Measurements from ENCODE around the gene NUDT1.

NUDT1 gene

GRCh38 chr7:2241580-2242540, at the start of gene NUDT1, which contains the start of gene MRM2:
Gene NUDT1, plus strand, starts transcription at chr7:2242226. Its CDS starts 2,349 bp downstream, at chr7:2244575.
Gene MRM2, minus strand, starts transcription at chr7:2242205. Its CDS starts 36 bp downstream, at chr7:2242169.
- DNase-seq: peak; percentile 90

- DNase-seq: no peak
Observed at GRCh38 chr7:2192831-2193534, 49.0 kb upstream of the NUDT1 start.

GRCh38 chr7:2193575-2194305, 48.3 kb upstream of the NUDT1 start:
- no peak for DNase-seq

DNA sequence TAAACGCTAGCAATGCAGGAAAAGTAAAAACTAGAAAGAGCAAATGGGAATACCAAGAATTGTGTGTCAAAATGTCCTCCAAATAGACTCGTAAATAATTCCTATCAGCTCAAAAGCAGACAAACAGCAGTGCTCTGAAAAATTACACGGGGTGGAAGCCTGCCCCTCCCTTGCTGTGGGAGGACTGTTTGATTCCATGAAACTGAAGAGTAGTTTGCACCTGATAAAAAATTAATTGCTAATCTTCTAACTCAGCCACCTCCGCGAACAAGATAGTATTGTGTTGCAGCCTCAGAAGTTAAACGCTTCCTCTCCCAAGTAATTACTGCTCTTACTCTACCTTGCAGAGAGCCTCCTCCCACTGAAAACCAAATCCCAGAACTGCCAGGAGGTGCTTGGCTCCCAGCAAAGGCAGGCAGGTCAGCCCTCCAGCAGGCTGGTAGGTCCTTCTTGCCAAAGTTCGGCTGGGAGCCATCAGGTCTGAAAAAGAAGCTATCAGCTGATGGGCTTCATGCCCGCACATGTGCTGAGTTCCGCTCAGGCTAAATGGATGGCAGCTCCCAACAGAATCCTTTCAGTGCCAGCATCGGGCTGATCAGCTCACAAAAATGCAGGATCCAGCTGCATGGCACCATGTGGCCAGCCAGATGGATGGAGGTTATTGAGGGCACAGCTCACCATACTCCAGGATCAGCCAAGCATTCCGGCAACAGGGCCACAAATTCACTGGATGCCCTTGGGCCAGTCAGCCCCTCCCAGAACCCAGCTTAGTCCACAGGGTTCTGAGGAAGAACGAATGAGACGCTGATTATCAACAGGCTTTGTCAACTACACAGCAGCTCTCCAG, 46.4 kb upstream of the NUDT1 start:
- DNase-seq: no peak

DNA sequence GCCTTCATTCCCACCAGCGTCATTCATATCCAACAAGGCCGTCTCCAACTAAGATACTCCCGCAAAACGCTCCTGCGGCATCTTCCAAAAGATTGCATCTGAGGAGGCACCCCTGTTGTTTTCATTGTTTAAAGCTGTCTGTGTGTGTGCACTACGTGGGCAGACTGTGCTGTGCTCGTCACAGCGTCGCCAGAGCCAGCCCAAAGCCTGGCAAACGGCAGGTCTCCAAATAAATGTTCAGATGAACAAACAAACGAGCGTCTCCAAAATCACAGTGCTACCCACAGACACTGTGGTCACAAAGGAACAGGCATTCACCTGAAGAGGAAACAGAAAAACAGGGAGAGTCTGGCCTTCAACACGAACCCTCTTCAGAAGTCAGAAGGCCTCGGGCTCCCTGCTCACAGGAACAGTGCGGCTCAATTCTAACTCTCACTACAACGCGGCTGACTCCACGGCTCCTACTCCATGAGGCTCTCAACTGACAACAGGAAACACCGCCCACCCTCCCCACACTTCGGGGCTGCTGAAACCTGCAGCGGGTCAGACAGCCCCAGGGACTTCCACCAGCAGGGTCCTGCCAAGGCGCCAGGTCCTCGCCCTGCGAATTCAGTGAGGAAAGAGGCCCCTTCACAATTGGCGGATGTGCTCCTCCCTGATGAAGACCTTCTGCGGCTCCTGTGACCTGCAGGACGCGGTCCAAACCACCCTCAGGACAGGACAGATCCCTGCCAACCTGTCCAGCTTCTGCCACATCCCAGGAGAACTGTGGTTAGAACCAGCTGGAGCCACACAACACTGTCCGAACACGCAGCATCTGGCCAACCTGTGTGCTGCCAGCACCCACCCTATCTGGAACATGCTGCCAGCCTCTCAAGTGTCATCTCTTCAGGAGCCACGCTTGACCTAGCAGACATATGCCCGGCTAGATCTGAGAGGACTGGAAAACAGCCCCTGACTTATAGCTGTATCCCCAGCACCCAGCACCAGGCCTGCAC, 45.3 kb upstream of the NUDT1 start:
- no peak for DNase-seq

GRCh38 chr7:2197436-2198155, 44.4 kb upstream of the NUDT1 start:
- no peak for DNase-seq

GRCh38 chr7:2198206-2198605, 43.8 kb upstream of the NUDT1 start:
- no peak for DNase-seq

DNA sequence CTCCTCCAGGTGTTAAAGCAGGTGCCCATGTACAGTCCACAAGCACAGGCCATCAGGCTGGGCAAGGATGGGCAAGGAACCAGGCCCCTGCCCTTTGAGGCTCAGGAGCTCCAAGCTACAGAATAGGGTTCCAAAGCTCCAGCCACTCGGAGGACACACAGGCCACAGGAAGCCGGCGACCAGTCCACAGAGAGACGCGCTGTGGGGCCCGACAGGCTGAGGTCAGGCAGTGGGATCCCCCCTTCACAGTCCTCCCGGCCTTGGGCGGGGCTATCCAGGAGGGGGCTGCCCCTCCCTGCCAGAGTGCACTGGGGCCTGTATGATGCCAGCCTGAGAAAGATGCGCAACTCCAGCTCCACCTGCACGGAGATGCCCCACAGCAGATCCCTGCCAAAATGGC, 43.3 kb upstream of the NUDT1 start:
- no peak for DNase-seq

GRCh38 chr7:2199528-2199927, 42.5 kb upstream of the NUDT1 start:
- DNase-seq: no peak

DNA sequence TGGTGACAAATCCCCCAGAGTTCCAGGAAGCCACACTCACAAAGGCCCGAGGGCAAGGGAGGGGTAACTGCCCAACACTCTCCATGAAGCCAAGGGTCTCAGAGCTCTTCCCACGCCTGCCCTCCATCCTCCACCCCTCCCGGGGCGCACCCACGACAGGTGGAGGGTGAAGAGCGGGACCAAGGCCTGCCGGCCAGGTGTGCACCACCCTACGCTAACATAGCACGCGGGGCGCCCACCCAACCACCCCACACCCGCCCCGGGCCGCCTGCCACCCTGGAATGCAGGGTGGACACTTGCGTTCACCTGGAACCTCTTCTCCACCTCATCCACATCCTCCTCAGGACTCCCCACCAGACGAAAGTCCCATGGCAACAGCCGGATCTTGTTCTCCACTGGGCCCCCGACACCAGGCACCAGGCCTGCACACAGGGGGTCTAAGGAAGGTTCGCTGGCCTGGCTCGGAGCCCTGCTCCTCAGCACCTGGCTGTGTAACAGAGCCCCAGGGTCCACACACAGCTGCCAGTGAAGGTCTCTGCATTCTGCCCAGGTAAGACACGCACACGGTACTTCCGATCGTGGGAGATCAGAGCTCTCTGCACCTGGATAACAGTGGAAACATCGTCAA, 42.0 kb upstream of the NUDT1 start:
- DNase-seq: no peak

DNA sequence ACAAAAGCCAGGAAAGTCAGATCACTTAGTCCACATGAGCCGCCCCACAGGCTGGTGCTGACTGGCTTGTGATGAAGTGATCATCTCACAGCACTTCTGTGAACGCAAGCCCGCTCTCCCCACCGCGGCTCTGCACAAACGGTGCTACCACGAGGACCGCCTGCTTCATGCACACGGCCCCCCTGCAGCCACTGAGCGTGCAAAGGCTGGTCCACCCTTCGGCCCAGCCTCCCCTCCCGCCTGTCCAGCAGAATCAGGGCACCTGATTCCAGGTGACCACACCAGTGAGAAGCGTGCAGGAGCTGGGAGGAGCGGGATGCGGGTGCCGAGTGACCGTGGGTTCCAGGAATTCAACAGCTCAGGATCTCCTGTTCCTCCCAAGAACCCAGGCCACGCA, 41.4 kb upstream of the NUDT1 start:
- DNase-seq: no peak

- no peak for DNase-seq
Observed at GRCh38 chr7:2201128-2201527, 40.9 kb upstream of the NUDT1 start.

DNA sequence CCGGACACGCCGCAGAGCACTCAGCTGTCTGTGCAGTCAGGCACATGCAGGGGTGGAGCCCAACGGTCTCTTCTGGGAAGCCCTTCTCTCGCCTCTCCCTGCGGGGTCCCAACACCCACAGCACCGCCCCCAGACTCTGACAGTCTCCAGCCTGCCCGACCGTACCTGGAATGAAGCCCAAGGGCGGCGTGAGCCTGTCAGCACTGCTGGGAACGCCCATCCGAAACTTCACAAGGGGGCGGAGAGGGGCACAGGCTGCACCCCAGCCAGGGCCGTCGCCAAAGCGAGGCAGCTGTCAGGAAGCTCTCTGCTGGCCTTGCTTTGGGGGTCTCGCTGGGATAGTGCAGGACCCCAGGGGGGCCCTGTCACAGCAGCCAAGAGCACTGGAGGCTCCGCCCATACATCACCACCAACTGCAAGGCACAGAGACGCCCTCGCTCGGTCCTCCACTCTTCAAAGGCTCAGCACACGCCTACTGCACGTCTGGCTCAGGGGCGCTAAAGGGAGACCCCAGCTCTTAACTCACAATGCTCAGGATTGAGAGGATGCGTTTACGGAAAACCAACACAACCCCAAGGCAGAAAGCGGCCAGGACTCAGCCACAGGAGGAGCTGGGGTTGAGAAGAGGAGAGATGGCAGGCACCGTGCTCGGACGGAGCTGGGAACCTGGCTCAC, 40.2 kb upstream of the NUDT1 start:
- no peak for DNase-seq

GRCh38 chr7:2202361-2202761, 39.7 kb upstream of the NUDT1 start:
- DNase-seq: no peak

GRCh38 chr7:2202901-2203765, 38.9 kb upstream of the NUDT1 start:
- DNase-seq: no peak

DNA sequence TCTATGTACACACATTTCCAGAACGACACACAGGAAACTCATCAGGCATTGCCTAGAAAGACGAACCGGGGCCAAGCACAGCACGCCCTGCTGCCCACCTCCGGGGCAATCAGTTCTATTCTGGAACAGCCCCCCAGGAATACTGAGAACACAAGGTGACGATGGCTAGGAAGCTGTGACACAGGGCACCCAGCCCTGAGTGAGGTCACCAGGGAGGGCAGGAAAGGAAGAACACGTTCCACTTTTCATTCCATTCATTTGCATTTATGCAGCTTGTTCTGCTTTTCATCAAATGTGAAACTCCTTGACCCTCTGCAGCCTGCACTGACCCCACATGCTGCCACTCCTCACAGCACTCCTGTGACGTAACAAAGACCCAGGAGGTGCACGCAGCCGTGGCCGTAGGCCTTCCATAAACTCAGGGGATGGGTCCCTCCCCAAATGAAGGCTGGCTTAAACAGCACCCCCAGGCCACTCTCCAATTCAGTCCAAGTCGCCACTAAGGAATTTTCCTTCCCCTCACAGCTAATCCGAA, 38.2 kb upstream of the NUDT1 start:
- DNase-seq: peak; percentile 43

- no peak for DNase-seq
Observed at GRCh38 chr7:2204446-2204845, 37.6 kb upstream of the NUDT1 start.
